Activated T-helper 17 cell treated with anti-CD3 and anti-CD28 coated beads, Interleukin-2, amount 50 U/mL, for 72 hours (primary cell): ENCODE data around the gene JAK3. TPM values are rescaled to one million over a fixed set of nuclear protein-coding genes. Genes with fewer than 3 reads are reported as not detected.

Source experiments
- ATAC-seq: fragments of 150-1000 bp; cut with Tn5 transposase; replicated peaks from 2 replicates; pipeline ENCODE4 v1.10.0; 2021; ENCODE audit warnings: mild to moderate bottlenecking, moderate library complexity
- H3K27ac Mint-ChIP-seq: one replicate; pipeline ENCODE4 v1.8.0; 2022; ENCODE audit warnings: mixed read lengths
- H3K27me3 Mint-ChIP-seq: one replicate; pipeline ENCODE4 v1.8.0; 2022; ENCODE audit warnings: mixed read lengths
- H3K36me3 Mint-ChIP-seq: one replicate; pipeline ENCODE4 v1.8.0; 2022; ENCODE audit warnings: low read depth, mild to moderate bottlenecking, mixed read lengths
- H3K4me1 Mint-ChIP-seq: one replicate; pipeline ENCODE4 v1.8.0; 2022; ENCODE audit warnings: mixed read lengths
- H3K4me3 Mint-ChIP-seq: one replicate; pipeline ENCODE4 v1.8.0; 2022; ENCODE audit warnings: mild to moderate bottlenecking, mixed read lengths
- H3K9me3 Mint-ChIP-seq: one replicate; pipeline ENCODE4 v1.8.0; 2022; ENCODE audit warnings: mixed read lengths
- total RNA-seq, 2 donors: library from RNA; stranded (reverse); gene quantifications; one replicate each; pipeline ENCODE4 v1.2.3, GENCODE V29; 2022

The JAK3 gene
- total RNA-seq, 2 donors from 2014 or later, result 186 to 250 TPM

DNA sequence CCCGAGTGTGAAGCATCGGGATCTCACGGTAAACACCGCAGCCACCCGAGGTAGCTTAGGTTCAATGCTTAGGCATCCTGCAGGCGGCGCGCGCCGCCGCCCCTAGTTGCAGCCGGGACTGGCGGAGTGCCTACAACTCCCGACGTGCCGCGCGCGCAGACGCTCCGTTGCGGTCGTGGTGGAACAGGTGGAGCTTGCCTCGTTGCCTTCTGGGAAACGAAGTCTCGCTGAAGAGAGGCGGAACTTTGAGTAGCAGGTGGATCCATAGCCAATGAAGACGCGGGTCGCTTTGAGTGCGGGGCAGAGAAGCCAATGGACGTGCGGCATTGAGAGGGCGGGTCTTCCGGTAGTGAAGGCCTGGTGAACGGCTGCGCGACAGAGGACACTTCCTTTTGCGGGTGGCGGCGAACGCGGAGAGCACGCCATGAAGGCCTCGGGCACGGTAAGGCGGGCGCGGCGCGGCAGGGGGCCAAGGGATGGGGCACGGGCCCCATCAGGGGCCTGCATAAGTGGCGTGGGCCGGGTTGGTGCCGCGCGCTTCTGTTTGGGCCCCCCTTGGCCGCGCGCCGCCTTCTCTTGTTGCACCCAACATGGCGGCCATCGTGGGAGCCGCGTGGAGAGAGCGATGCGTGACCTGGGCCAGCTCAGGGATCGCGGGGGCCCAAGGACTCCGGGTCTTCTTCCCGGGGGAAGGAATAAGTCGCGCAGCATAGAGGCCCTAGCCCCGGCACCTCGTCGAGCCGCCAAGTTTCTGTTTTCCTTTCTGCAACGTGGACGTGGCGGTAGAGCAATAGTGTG lies 11.9 kb upstream of the JAK3 start, which contains the start of gene RPL18A:
TSS of gene RPL18A (plus strand) at position 378 of the 798 bp plus-strand sequence. CDS start at position 425, 47 bp downstream.
- ATAC-seq, result peak; percentile 98
- Mint-ChIP-seq H3K27me3 (no peaks in the 10 kb centered on the region), H3K9me3 (no peaks in the 10 kb centered on the region), H3K4me3 (peak within 1 kb of the TSS; percentile 96), H3K27ac (peak within 1 kb of the TSS; percentile 99), H3K4me1 (peaks cover 22% of the 10 kb centered on the region), H3K36me3 (peaks cover 54% of the 10 kb centered on the region)

DNA sequence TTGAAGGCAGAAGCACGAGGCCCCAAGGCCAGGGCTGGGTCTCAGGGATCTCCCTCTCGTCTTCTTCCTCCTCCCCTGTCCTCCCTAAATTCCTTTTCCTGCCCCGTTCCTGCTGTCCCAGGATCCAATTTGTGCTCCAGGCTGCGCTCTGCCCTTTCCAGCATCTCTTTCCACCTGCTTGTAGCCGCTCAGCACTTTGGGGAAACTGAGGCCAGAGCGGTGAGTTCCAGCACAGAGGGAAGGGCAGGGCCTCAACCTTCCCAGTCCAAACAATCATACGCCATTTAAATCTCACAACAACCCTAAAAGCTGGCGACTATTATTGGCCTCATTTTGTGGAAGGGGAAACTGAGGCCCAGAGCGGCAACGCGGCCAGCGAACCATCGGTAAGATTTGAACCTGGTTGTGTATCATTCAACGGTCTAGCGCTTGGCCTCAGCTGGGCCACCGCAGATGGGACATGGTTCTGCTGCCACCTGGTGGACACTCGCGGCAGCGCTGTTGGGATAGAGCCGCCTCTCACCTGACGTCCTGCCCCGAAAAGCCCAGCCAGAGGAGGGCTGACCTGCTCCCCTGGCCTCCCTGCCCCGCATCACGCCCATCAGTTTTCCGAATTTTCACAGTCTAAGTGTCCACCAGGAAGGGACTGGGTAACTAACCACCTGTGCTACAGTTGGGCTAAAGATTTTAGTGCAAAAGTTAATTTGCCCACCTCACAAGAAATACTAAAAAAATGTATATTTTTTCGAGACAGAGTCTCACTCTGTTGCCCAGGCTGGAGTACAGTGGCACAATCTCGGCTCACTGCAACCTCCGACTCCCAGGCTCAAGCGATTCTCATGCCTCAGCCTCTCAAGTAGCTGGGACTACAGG lies 7.7 kb upstream of the JAK3 start:
- Mint-ChIP-seq H3K4me1 (peaks cover 17% of the 10 kb centered on the region), H3K27me3 (no peaks in the 10 kb centered on the region), H3K9me3 (no peaks in the 10 kb centered on the region), H3K27ac (peak overlapping the region; percentile 57), H3K36me3 (peaks cover 13% of the 10 kb centered on the region), H3K4me3 (peak overlapping the region; percentile 53)
- ATAC-seq, result peak; percentile 39

DNA sequence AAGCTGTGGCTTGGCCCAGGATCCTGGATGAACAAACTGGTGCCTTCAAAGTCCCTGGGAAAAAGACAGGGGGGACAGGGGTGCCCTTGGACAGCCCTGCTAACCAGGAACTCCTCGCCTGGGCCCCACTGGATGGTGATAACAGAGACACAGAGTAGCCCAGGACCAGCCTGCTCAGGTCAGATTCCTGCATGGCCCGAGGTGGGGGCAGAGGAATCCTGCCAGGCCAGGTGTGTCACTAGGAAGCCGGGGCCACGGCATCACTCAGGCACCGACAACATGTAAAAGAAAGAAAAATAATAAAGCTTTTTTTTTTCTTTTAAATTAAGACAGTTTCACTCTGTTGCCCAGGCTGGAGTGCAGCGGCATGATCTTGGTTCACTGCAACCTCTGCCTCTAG lies 6.3 kb upstream of the JAK3 start:
- Mint-ChIP-seq H3K36me3 (no peaks in the 10 kb centered on the region), H3K27ac (no peak overlapping the region), H3K4me1 (peaks cover 20% of the 10 kb centered on the region), H3K4me3 (no peak overlapping the region), H3K9me3 (no peaks in the 10 kb centered on the region), H3K27me3 (no peaks in the 10 kb centered on the region)
- ATAC-seq, result no peak

DNA sequence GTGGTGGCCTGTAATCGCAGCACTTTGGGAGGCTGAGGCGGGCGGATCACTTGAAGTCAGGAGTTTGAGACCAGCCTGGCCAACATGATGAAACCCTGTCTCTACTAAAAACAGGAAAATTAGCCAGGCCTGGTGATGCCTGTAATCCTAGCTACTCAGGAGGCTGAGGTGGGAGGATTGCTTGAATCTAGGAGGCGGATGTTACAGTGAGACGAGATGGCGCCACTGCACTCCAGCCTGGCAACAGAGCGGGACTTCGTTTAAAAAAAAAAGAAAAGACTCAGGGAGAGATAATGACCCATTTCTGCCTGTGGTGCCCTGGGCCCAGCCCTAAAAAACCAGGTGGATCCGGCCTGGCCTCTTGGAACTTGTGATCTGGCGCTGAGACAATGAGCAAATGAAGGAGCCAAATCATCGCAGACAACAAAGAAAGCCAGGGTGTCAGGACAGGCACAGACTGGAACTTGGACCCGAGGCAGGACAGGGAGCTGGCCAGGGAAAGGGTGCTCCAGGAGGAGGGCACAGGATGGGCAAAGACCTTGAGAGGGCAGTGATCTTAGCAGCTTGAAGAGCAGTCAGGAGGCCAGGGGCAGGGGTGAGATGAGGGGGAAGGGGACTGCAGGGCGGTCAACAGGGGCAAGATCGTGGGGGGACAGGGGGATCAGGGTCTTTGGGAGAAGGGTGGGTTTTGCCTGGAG lies 962 bp upstream of the JAK3 start:
- peaks cover 40% of the 10 kb centered on the region for H3K36me3 Mint-ChIP-seq
- H3K4me1 Mint-ChIP-seq, result peaks cover 23% of the 10 kb centered on the region
- no peak for ATAC-seq
- peak overlapping the region; percentile 82 for H3K4me3 Mint-ChIP-seq
- H3K27me3 Mint-ChIP-seq, result no peaks in the 10 kb centered on the region
- peak overlapping the region; percentile 94 for H3K27ac Mint-ChIP-seq
- H3K9me3 Mint-ChIP-seq, result no peaks in the 10 kb centered on the region

DNA sequence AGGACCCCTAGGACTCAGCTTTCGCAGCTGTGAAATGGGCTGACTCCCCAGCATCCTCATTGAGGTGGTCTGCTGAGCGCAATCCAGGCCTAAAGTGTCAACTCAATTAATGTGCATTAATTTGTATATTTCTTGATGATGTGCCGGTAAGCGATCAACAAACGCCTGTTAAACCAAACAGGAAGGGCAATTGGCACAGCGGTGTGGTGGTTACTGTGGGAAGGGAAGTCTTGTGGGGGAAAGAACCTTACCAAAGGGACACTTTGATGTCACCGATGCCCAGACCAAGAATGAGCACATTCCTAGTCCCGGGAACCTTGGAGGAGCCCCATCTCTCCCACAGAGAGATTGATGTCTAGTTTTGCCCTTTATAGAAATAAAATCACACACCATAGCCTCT lies 1.6 kb downstream of the JAK3 start:
- H3K4me3 Mint-ChIP-seq, result peak overlapping the region; percentile 82
- ATAC-seq, result peak; percentile 18
- no peaks in the 10 kb centered on the region for H3K9me3 Mint-ChIP-seq
- H3K36me3 Mint-ChIP-seq, result peaks cover 66% of the 10 kb centered on the region
- H3K27me3 Mint-ChIP-seq, result no peaks in the 10 kb centered on the region
- H3K4me1 Mint-ChIP-seq, result peaks cover 24% of the 10 kb centered on the region
- peak overlapping the region; percentile 94 for H3K27ac Mint-ChIP-seq

DNA sequence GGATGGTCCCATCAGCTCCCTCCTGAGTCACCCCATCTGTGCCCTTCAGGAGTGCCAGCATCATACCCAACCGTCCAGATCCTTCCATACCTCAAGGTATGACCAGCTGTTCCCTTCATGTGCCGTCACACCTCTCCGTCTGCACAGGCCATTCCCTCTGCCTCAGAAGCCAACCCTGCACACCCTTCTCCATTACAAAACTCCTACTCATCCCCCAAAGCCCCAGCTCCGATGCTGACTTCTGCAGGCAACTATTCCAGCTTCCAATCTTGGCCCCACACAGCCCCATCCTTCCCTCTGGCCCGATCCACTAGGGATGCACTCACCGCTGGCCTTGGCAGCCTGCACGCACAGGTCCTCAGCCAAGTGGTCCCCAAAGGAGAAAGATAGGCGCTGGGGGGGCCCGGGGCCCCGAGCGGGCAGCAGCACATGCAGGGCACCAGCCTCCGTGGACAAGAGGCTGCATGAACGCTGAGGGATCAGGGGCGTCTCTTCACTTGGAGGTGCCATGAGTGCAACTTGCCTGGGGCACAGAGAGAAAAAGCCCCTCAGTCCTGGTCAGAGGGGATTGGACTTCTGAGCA lies 3.8 kb downstream of the JAK3 start:
- ATAC-seq, result no peak
- peak overlapping the region; percentile 82 for H3K4me3 Mint-ChIP-seq
- peaks cover 11% of the 10 kb centered on the region for H3K4me1 Mint-ChIP-seq
- H3K27ac Mint-ChIP-seq, result peak overlapping the region; percentile 59
- no peaks in the 10 kb centered on the region for H3K9me3 Mint-ChIP-seq
- H3K36me3 Mint-ChIP-seq, result peaks cover 88% of the 10 kb centered on the region
- H3K27me3 Mint-ChIP-seq, result no peaks in the 10 kb centered on the region

DNA sequence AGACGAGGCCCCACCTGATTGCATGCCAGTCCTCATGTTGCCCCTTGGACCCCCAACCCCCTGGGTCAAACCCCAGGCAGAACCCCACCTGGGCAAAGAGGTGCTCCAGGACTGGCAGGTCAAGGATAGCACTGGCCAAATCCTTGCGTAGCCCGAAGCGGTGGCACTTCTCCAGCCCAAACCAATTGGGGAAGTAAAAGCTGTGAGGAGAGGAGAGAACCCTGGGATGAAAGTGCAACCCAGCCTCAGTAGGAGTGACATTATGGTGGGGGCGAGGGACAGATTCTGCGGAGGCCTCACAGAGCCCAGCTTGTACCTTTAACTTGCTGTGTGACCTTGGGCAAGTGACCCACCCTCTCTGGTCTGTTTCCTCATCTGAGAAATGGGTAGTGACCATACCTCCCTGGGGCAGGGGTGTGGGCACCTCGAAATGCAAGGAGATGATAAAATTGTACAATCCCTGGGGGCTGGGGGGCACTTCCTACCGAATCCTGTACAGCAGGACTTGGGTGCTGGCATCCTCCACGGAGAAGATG lies 4.4 kb downstream of the JAK3 start:
- Mint-ChIP-seq H3K4me3 (peak overlapping the region; percentile 82), H3K36me3 (peaks cover 94% of the 10 kb centered on the region), H3K9me3 (no peaks in the 10 kb centered on the region), H3K27me3 (no peaks in the 10 kb centered on the region), H3K4me1 (peaks cover 6% of the 10 kb centered on the region), H3K27ac (peak overlapping the region; percentile 59)
- no peak for ATAC-seq

DNA sequence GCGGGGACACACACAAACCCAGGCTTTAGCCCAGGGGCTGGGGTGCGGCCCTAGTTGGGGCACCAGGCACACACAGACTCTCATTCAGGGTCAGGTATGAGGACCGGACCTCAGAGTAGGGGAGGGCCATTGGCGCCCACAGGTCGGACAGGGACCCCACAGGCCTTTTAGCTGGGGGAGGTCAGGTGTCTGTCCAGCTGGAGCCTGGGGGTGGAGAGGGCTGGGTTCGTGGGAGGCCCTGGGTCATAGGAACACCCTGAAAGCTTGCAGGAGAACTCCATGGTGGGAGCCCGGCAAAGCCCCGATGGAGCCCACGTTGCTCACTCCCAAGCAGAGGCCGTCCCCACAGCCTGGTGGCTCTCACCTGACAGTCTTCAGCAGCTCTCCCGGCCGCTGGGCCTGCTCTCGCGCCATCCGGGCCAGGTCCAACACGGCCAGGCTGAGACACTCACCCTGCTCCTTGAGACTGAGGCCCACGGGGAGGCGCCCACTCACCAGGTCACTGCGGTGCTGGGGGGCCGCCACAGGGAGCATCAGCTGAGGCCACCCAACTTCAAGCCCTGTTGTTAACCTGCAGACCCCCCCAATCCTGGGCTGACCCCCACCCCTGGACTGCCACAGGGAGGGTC lies 5.0 kb downstream of the JAK3 start:
- Mint-ChIP-seq H3K27ac (no peak overlapping the region), H3K27me3 (no peaks in the 10 kb centered on the region), H3K36me3 (peaks cover 97% of the 10 kb centered on the region), H3K9me3 (no peaks in the 10 kb centered on the region), H3K4me3 (no peak overlapping the region), H3K4me1 (peaks cover 11% of the 10 kb centered on the region)
- ATAC-seq, result no peak

DNA sequence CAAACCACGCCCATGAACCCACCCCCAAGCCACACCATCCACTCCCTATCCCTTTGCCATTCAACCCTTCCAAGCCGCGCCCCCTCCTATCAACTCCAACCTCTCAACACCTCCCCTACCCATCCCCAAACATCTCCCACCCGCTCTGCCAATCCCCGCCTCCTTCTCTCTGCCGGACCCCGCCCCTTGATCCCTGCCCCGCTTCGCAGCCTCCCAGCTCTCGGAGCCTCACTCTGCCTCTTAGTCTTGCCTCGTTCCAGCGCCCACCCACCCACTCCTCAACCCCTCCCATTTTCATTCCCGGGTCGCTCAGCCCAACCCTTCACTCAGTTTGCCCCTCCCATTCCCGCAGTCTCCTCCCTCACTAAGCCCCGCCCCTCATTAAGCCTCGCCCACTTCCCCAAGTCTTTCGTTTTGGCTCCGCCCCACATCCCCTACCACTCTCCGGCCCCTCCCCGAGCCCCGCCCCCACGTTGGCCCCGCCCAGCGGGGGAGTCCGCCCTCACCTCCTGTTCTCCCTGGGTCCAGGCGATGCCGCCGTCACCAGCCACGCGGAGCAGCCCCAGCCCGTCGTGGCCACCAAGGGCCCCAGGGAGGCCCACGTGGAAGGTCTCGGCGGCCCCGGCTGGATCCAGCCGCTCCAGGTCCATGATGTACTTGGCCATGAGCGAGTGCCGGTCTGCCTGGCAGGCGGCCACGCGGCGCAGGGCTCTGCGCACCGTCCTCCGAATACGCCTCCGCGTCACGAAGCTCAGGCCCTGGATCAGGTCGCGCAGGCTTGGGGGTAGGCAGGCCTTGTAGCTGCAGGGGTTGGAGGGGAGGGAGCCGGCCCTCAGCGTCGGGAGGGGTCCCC lies 5.7 kb downstream of the JAK3 start:
- peaks cover 100% of the 10 kb centered on the region for H3K36me3 Mint-ChIP-seq
- H3K4me1 Mint-ChIP-seq, result peaks cover 12% of the 10 kb centered on the region
- no peak overlapping the region for H3K4me3 Mint-ChIP-seq
- no peaks in the 10 kb centered on the region for H3K27me3 Mint-ChIP-seq
- no peak overlapping the region for H3K27ac Mint-ChIP-seq
- no peaks in the 10 kb centered on the region for H3K9me3 Mint-ChIP-seq
- ATAC-seq, result peak; percentile 66

DNA sequence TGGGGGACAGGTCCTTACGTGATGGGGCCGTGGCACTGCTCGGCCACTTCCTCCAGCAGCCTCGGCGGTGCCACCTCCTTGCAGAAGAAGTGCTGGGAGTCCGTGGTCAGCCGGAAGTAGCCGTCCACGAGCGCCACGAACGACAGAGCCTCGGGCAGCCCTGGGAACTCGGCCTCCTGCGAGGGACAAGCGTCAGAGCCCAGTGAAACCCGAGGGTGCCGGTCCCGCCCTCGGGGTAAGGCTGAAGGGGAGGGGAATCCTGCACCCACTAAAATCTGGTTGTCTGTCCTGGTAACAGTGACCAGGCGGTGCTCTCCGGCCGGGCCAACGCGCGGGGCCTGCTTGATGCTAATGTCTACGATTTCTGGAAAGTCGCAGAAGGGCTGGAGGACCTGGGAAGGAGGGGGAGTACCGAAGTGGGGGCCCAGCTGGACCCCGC lies 6.4 kb downstream of the JAK3 start:
- Mint-ChIP-seq H3K9me3 (no peaks in the 10 kb centered on the region), H3K4me1 (peaks cover 15% of the 10 kb centered on the region), H3K4me3 (no peak overlapping the region), H3K36me3 (peaks cover 100% of the 10 kb centered on the region), H3K27ac (no peak overlapping the region), H3K27me3 (no peaks in the 10 kb centered on the region)
- ATAC-seq, result no peak

DNA sequence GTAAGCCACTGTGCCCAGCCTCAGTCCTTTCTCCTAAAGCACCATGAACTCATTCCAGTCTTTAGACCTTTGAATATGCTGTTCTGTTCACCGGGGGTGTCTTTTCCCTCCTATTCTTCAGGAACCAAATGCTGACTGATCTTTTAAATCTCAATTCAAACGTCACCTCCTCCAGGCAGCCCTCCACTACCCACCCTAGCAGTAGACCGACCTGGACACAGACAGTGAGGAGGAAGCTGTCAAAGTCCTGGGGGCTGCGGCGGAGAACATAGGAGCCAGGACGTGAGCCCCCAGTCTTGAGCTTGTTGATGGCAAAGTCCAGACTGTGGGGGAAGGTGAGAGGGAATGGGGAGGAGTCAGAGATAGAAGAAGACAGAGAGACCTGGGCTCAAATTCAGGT lies 7.8 kb downstream of the JAK3 start:
- no peak overlapping the region for H3K4me3 Mint-ChIP-seq
- peaks cover 100% of the 10 kb centered on the region for H3K36me3 Mint-ChIP-seq
- H3K9me3 Mint-ChIP-seq, result no peaks in the 10 kb centered on the region
- H3K27ac Mint-ChIP-seq, result no peak overlapping the region
- ATAC-seq, result no peak
- H3K27me3 Mint-ChIP-seq, result no peaks in the 10 kb centered on the region
- H3K4me1 Mint-ChIP-seq, result peaks cover 23% of the 10 kb centered on the region

DNA sequence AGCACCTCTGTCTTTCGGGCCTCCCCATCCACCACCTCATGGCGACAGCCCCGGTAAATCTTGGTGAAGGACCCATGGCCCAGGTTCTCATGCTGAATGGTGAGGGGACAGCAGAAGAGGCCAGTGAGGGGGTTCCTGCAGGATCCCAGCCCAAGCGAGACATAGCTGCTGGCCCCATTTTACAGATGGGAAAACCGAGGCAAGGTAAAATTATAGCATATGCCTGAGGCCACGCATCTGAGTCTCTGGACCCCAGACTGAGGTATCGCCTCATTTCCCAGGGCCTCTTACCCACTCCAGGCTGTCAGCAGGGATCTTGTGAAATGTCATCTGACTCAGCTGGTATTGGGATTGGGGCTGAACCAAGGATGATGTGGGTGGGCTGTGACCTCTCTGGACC lies 9.8 kb downstream of the JAK3 start:
- no peak overlapping the region for H3K27ac Mint-ChIP-seq
- no peak for ATAC-seq

DNA sequence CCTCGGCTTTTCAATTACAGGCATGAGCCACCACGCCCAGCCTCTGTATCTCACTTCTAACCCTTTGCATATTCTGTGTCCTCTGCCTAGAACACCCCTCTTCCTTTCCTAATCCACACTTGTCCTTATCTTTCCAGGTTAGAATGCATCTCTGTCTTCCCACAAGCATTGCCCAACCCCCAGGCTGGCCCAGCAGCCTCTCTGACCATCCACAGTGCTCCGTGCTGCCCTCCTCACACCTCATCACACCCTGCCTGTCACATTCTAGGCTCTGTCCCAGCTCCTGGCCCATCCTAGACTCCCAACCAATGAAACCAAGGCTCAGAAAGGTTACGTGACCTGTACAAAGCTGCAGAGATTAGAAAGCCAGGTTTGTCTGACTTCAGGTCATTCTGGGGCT lies 11.3 kb downstream of the JAK3 start:
- Mint-ChIP-seq H3K36me3 (peaks cover 99% of the 10 kb centered on the region), H3K4me3 (no peak overlapping the region), H3K27me3 (no peaks in the 10 kb centered on the region), H3K9me3 (no peaks in the 10 kb centered on the region), H3K4me1 (peaks cover 17% of the 10 kb centered on the region), H3K27ac (peak overlapping the region; percentile 30)
- no peak for ATAC-seq

More for the DNA sequence above, 9.8 kb downstream of the JAK3 start:
- H3K4me3 Mint-ChIP-seq, result no peak overlapping the region
- H3K27me3 Mint-ChIP-seq, result no peaks in the 10 kb centered on the region
- H3K36me3 Mint-ChIP-seq, result peaks cover 99% of the 10 kb centered on the region
- peaks cover 17% of the 10 kb centered on the region for H3K4me1 Mint-ChIP-seq
- H3K9me3 Mint-ChIP-seq, result no peaks in the 10 kb centered on the region
